GM18508 (cell line): ENCODE results near the gene LASP1NB.
"Not testable (repeated sequence)": the region's sequence is repeated elsewhere in the genome, so short reads cannot be mapped to it uniquely, and the experiment has no call there.

Experiments used
- ATAC-seq: cut with Tn5 transposase; IDR thresholded peaks from one replicate; pipeline ENCODE4 v1.9.1; 2021; ENCODE audit warnings: moderate number of reproducible peaks; ENCODE audit not compliant: insufficient read depth, unreplicated experiment

Gene LASP1NB

GRCh38 chr17:38896346-38896954, 29.0 kb upstream of the LASP1NB start:
- ATAC-seq: no peak

- no peak for ATAC-seq
Observed at GRCh38 chr17:38897176-38897575, 28.2 kb upstream of the LASP1NB start.

GRCh38 chr17:38897671-38898290, 27.6 kb upstream of the LASP1NB start:
- no peak for ATAC-seq

- ATAC-seq: no peak
Observed at GRCh38 chr17:38898291-38898679, 27.1 kb upstream of the LASP1NB start.

- no peak for ATAC-seq
Observed at GRCh38 chr17:38898812-38899348, 26.5 kb upstream of the LASP1NB start.

- no peak for ATAC-seq
Observed at GRCh38 chr17:38899421-38899820, 26.0 kb upstream of the LASP1NB start.

- ATAC-seq: no peak
Observed at GRCh38 chr17:38900978-38901656, 24.3 kb upstream of the LASP1NB start.

- no peak for ATAC-seq
Observed at GRCh38 chr17:38903404-38903803, 22.0 kb upstream of the LASP1NB start.

GRCh38 chr17:38904892-38905291, 20.5 kb upstream of the LASP1NB start:
- ATAC-seq: no peak

GRCh38 chr17:38905375-38905774, 20.0 kb upstream of the LASP1NB start:
- no peak for ATAC-seq

GRCh38 chr17:38906460-38907228, 18.8 kb upstream of the LASP1NB start:
- no peak for ATAC-seq

GRCh38 chr17:38907930-38908675, 17.3 kb upstream of the LASP1NB start:
- no peak for ATAC-seq

- ATAC-seq: no peak
Observed at GRCh38 chr17:38908676-38909181, 16.7 kb upstream of the LASP1NB start.

- no peak for ATAC-seq
Observed at GRCh38 chr17:38910325-38910724, 15.1 kb upstream of the LASP1NB start.

GRCh38 chr17:38911081-38911730, 14.2 kb upstream of the LASP1NB start:
- ATAC-seq: no peak

- ATAC-seq: not testable (repeated sequence)
Observed at GRCh38 chr17:38911731-38912081, 13.7 kb upstream of the LASP1NB start.

GRCh38 chr17:38912221-38912813, 13.1 kb upstream of the LASP1NB start:
- no peak for ATAC-seq

- ATAC-seq: no peak
Observed at GRCh38 chr17:38914741-38915638, 10.4 kb upstream of the LASP1NB start.
